Measurements from ENCODE around the gene ZWILCH.

GRCh38 chr15:66508293-66508883 is 3.3 kb downstream of the ZWILCH start:
- TF ChIP-seq CTCF (IDR thresholded peaks at IDR 0.05; ENCODE audit: borderline replicate concordance, extremely low read depth, low read length, poor library complexity, severe bottlenecking) (no peak), EZH2 (IDR thresholded peaks at IDR 0.05; ENCODE audit: borderline replicate concordance, low read depth, low read length, severe bottlenecking) (no peak)
